Fibroblast of skin of scalp (primary cell): ENCODE measurements around the gene RRP1. TPM values are rescaled to one million over a fixed set of nuclear protein-coding genes. Genes with fewer than 3 reads are reported as not detected.

Source experiments
- DNase-seq: peaks from one replicate; pipeline ENCODE4 v3.0.0-alpha.2; 2013
- polyA plus RNA-seq, 2 experiments: library from polyadenylated mRNA; unstranded; fragments of 120-200 nt; gene quantifications; one replicate each; pipeline ENCODE4 v1.2.1, GENCODE V29; 2013; ENCODE audit not compliant: insufficient read length in 2 of 2

RRP1 gene, protein sequence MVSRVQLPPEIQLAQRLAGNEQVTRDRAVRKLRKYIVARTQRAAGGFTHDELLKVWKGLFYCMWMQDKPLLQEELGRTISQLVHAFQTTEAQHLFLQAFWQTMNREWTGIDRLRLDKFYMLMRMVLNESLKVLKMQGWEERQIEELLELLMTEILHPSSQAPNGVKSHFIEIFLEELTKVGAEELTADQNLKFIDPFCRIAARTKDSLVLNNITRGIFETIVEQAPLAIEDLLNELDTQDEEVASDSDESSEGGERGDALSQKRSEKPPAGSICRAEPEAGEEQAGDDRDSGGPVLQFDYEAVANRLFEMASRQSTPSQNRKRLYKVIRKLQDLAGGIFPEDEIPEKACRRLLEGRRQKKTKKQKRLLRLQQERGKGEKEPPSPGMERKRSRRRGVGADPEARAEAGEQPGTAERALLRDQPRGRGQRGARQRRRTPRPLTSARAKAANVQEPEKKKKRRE
- 23.9 TPM for polyA plus RNA-seq (2013, experiment 1 of 2; ENCODE audit: insufficient read length)
- 23.0 TPM for polyA plus RNA-seq (2013, experiment 2 of 2; ENCODE audit: insufficient read length)

DNA sequence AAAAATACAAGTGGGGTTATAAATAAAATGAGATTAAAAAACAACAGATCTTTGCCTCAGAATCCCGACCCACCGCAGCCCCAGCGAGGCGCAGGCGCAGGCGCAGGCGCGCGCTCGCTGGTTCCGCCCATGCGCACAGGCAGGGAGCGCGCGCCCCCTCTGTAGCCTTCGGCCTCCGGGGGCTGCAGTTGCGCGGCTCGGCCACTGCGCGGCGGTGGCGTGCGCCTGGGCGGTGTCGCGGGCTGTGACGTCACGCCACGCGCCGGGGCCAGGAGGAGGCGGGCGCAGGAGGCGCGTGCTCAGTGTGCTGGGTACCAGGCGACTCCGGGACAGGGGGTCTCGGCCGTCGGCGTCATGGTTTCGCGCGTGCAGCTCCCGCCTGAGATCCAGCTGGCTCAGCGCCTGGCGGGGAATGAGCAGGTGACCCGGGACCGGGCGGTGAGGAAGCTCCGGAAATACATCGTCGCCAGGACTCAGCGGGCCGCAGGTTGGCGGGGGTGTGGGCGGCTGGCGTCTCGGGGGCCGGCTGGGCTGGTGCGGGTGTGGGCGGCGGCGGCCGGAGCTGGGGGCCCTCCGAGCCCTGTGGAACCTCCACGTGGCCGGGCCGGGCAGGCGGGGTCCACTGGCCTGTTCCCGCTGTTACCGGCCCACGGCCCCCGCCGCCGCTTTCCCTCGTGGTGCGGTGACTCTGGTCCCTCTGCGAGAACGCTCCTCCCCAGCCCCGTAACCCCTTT lies at the start of gene RRP1:
RRP1 (plus strand) TSS at position 302 of the 734 bp plus-strand sequence; CDS start at position 355, 53 bp downstream.
- DNase-seq, result peak; percentile 90

GRCh38 chr21:43739621-43740435 lies 49.5 kb upstream of the RRP1 start:
- no peak for DNase-seq

- peak; percentile 59 for DNase-seq
Measured at GRCh38 chr21:43740497-43741156, 48.8 kb upstream of the RRP1 start.

DNA sequence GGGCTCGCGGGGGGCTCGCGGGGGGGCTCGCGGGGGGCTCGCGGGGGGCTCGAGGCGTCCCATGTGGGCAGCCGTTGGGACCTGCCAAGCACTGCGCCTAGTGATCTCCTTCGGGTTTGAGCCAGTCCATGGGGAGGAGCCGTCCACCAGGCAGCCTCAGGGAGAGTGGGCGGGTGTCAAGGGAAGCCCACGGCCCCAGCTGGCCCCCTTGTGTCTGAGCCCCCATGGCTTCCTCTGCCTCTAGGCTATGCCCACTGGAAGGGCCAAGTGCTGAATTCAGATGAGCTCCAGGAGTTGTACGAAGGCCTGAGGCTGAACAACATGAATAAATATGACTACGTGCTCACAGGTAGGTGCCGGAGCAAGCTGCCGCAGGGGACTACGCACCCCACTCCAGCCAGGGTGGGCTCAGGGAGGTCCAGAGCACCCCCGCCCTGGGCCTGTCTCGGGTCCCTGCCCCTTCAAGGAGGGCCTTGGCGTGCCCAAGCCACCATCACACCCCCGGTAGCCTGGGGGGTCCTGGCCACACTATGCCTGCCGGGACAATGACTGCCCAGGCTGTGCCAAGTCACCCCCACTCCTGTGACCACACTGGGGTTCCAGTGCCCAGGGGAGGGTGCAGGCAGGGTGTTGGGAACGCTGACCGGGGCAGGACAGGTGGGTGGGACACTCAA lies 47.8 kb upstream of the RRP1 start:
- no peak for DNase-seq

DNA sequence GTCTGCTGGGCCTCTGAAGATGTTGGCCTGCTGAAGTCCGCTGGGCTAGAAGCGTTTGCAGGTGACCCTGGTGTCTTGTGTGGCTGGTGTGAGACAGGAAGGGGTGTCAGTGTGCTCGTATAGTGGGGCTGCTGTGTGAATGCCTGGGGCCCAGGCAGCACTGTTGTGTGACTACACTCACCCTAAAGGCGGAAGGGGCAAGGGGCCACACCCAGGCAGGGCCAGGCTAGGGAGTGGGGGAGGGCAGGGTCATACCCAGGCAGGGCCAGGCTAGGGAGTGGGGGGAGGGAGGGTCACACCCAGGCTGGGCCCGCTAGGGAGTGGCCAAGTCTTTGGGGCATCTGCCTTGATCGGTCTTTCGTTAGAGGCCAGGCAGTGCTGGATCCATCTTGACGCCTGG lies 45.4 kb upstream of the RRP1 start:
- DNase-seq, result no peak

- DNase-seq, result no peak
Measured at GRCh38 chr21:43744725-43745124, 44.7 kb upstream of the RRP1 start.

DNA sequence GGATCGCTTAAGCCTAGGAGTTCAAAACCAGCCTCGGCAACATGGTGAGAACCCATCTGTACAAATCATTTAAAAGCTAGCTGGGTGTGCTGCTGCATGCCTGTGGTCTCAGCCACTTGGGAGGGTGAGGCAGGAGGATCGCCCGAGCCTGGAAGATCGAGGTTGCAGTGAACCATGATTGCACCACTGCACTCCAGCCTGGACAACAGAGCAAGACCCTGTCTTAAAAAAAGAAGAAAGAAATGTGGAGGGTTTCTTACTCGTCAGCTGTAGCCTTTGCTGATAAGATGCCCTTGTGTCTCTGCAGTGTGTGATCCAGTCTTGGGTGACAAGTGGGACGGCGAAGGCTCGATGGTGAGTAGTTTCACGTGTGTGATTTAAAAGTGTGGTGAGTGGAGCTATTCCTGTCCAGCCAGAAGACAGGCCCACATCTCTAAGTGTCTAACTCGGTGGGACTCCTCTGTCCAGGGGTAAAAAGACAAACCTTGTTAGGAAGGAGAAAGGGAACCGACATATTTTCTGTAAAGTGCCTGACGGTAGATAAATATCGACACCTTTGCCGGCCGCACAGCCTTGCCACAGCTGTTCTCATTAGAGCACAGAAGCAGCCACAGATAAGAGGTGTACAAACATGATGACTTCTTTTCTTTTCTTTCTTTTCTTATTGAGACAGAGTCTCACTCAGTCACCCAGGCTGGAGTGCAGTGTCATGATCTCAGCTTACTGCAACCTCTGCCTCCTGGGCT lies 43.4 kb upstream of the RRP1 start:
- DNase-seq, result no peak

DNA sequence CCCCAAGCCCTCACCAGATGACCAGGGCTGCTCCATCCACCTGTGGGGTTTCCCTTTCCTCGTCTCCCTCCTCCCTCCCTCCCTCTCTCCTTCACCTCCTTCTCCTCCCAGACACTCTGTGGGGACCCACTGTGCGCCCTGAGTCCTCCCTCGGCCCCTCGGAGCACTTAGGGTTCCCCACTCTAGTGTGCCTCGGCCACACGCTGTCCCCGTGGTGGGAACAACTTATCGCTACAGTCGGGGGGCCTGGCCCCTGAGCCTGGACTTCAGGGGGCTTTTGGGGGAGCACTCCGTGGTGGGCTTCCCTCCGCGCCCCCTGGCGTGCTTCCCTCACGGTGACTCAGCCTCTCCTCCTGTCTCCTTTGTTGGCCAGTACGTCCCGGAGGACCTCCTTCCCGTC lies 40.8 kb upstream of the RRP1 start:
- DNase-seq, result no peak

GRCh38 chr21:43749651-43750262 lies 39.6 kb upstream of the RRP1 start:
- DNase-seq, result no peak

DNA sequence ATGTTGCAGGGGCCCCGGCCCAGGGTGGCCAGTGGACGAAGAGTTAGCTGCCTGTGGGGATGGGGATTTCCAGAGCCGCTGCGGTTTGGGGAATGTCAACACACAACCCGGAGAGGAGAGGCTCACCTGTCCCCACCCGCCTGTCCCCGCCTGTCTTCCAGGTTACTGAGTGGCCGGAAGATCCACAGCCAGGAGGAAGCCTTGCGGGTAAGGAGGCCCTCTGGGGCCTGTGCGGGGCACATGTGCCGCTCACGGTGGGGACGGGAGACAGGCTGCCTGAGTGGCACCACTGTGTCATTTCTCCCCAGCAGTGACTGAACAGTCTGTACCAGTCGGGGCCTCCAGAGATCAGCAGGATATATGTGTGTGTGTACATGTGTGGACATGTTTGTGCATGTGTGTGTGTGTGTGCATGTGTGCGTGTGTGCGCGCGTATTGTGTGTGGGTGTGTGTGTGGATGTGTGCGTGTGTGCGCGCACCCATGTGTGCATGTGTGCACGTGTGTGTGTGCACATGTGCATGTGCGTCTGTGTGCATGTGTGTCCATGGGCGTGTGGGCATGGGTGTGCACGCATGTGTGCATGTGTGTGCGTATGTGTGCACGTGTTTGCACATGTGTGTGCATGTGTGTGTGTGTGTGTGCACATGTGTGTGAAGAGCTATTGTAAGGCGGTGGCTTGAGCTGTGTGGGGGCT lies 38.9 kb upstream of the RRP1 start:
- DNase-seq, result no peak

- no peak for DNase-seq
Measured at GRCh38 chr21:43751955-43752591, 37.3 kb upstream of the RRP1 start.

GRCh38 chr21:43752758-43753438 lies 36.5 kb upstream of the RRP1 start:
- no peak for DNase-seq

DNA sequence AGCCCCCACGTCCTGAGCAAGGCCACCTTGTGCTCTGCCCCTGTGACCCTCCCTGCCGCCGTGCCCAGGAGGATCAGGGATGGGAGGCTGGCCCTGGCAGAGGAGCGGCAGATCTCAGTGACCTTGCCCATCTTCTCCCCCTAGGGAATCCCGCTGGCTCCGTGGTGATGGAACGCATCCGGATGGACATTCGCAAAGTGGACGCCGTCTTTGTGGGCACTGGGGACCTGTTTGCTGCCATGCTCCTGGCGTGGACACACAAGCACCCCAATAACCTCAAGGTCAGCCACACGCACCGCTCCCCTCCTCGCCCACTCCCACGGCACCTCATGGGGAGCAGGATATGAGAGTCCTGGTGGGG lies 36.0 kb upstream of the RRP1 start:
- DNase-seq, result no peak

DNA sequence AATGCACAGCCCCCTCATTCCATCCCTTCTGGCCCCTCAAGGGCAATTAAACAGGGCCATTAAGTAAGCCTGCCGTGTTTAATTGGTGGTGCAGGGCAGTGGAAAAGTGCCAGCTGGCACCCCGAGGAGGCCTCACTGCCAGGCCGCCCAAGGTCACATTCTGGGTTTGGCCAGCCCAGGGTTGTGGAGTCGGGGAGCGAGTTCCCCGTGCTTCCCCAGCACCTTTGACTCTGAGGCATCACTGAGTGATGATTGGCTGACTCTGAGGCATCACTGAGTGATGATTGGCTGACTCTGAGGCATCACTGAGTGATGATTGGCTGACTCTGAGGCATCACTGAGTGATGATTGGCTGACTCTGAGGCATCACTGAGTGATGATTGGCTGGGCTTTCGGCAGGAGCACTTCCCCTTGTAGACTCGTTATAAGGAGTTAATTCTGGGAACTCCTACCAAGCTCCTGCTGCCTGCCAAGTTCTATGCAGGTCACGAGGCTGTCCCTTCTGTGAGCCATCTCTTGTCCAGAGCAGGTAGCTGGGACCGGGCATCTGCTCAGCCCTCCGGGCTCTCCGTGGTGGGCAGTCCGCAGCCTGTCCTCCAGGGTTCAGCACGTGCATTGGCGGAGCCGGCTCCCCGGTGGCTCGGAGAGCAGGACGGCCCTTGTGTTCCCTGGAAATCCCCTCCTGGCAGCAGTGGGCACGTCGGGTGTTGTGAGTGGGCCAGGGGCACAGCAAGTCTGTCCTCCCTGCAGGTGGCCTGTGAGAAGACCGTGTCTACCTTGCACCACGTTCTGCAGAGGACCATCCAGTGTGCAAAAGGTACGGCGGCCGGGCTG lies 34.2 kb upstream of the RRP1 start:
- DNase-seq, result no peak

DNA sequence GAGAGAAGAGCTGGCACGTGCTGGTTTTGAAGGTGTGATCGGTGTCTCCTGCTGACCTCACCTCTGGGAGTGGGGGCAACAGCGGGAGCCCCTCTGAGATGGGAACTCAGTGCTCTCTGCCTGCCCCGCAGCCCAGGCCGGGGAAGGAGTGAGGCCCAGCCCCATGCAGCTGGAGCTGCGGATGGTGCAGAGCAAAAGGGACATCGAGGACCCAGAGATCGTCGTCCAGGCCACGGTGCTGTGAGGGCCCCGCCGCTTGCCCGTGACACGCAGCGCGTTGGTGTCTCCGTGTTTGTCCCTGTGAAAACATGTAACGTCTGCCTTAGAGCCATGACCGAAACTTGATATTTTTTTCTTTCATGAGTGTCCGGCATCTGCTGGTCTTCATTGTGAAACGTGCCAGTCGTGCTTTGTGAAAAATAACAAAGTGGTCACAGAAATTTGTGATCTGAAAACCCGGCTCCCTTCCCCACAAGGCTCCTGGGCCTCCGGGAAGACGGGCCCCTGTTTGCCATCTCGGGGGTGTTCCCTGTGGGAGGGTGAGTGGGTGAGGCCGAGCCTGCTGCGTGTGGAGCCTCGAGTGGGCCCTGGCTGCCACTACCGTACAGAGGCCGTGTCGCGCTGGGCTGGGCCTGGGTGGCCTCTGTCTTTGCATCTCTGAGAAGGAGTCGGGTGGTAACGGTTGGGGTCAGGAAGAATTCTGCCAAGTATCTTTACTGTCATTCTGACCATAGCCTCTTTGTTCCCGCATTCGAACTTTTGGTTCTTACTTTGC lies 33.4 kb upstream of the RRP1 start:
- DNase-seq, result no peak

DNA sequence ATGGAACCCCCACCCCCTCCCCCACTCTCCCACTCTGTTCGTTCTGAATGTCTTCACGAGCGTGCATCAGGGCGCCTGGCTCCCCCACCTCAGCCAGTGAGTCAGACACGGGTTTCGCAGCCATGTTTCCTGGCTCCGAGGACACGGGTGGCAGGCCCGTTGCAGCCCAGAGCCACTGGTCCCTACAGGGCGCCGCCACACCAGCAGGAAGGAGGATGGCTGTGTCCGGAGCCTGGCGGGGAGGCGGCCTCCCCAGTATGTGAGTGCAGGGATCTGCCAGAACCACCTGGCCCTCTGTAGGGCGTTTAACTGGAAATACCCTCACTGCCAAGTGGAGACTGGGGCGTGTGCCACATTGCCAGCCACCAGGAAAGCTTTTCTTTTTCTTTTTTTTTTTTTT lies 31.8 kb upstream of the RRP1 start:
- DNase-seq, result no peak

- DNase-seq, result peak; percentile 42
Measured at GRCh38 chr21:43758111-43758641, 31.2 kb upstream of the RRP1 start.
